Activated T-helper 1 cell treated with anti-CD3 and anti-CD28 coated beads, Interleukin-2, amount 50 U/mL, for 16 hours (primary cell): ENCODE measurements around the gene FADS3.

Experiments
- DNase-seq, 2 donors: peaks; one replicate each; pipeline ENCODE4 v3.0.0-alpha.2; 2020; ENCODE audit warnings: low read depth in 1 of 2, low spot score in 1 of 2

The FADS3 gene

GRCh38 chr11:61862714-61863547 lies 28.4 kb downstream of the FADS3 start:
- DNase-seq, result no peak

GRCh38 chr11:61861634-61862033 lies 29.7 kb downstream of the FADS3 start:
- DNase-seq, result no peak

- DNase-seq, result no peak
Observed at GRCh38 chr11:61860054-61860903, 31.1 kb downstream of the FADS3 start.

GRCh38 chr11:61855939-61856680 lies 35.2 kb downstream of the FADS3 start:
- no peak for DNase-seq

- no peak for DNase-seq
Observed at GRCh38 chr11:61854966-61855714, 36.2 kb downstream of the FADS3 start.

- DNase-seq, result no peak
Observed at GRCh38 chr11:61854206-61854895, 37.0 kb downstream of the FADS3 start.

GRCh38 chr11:61853698-61854169 lies 37.6 kb downstream of the FADS3 start:
- DNase-seq, result no peak

GRCh38 chr11:61851900-61852295 lies 39.4 kb downstream of the FADS3 start:
- DNase-seq, result no peak

GRCh38 chr11:61851113-61851899 lies 40.0 kb downstream of the FADS3 start:
- DNase-seq, result no peak

GRCh38 chr11:61850687-61851086 lies 40.7 kb downstream of the FADS3 start:
- DNase-seq, result no peak

GRCh38 chr11:61848631-61849030 lies 42.7 kb downstream of the FADS3 start:
- DNase-seq, result no peak

GRCh38 chr11:61847914-61848581 lies 43.3 kb downstream of the FADS3 start:
- no peak for DNase-seq

- DNase-seq, result no peak
Observed at GRCh38 chr11:61846362-61847020, 44.9 kb downstream of the FADS3 start.

GRCh38 chr11:61844909-61845565 lies 46.3 kb downstream of the FADS3 start:
- no peak for DNase-seq

- DNase-seq, result no peak
Observed at GRCh38 chr11:61842528-61842820, 48.9 kb downstream of the FADS3 start.

GRCh38 chr11:61841636-61842527 lies 49.5 kb downstream of the FADS3 start:
- no peak for DNase-seq

- no peak for DNase-seq
Observed at GRCh38 chr11:61840371-61840770, 51.0 kb downstream of the FADS3 start.
